GM18520 (cell line): Measurements from ENCODE around the gene NKX1-2.

Experiments
- ATAC-seq: cut with Tn5 transposase; IDR thresholded peaks from one replicate; pipeline ENCODE4 v1.9.1; 2021; ENCODE audit not compliant: unreplicated experiment

The NKX1-2 gene

DNA sequence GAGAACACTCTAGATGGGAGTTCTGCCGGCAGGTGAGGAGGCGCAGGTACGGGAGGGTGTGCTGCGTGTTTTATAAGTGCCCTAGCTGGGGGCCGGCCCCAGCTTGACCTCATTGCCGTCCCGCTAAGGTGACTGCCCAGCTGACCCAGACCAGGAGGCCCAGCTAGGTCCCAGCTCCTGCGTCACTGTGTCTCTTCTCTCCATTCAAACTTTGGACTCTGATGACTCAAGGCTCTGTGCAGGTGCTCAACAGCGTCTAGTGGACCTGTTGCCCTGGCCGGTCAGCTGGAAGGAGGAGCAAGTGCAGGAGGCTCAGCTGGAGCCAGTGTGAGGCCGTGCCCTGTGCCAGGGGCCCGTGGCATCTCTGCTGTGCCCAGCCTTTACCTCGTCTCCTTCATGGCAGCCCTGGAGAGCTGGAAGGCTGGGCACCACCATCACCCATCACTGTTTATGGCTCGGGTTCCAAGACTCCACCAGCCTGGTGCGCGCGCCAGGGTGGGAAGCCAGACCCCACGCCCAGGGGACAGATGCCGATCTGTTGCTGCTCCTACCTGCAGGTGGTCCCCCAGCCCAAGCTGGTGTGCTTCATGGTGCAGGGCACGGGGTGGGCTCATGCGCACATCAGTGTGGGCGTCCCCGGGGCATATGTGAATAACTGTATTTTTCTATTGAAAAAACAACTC is 26.3 kb upstream of the NKX1-2 start:
- ATAC-seq: no peak

DNA sequence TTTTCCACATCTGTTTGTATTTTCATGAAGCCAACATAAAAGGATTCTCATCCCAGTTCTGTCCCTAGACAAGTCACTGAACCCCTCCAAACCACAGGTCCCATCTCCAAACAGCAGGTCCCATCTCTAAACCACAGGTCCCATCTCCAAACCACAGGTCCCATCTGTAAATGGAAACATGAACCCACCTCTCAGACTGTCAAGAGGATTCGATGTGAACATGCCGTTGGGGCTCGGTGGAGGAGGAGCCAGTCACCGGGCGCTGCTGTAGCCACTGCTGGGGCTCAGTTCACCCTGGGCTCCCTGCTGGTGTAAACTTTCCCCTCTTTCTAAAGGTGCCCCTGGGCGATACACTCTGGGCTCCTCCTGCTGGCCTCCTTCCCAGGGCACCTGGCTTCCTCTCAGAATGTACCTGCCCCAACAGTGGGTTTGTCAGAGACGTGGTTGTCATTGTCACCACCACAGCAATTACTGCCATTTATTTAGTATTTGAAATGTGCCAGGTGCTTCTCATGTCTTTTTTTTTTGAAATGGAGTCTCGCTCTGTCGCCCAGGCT is 24.8 kb upstream of the NKX1-2 start:
- no peak for ATAC-seq

DNA sequence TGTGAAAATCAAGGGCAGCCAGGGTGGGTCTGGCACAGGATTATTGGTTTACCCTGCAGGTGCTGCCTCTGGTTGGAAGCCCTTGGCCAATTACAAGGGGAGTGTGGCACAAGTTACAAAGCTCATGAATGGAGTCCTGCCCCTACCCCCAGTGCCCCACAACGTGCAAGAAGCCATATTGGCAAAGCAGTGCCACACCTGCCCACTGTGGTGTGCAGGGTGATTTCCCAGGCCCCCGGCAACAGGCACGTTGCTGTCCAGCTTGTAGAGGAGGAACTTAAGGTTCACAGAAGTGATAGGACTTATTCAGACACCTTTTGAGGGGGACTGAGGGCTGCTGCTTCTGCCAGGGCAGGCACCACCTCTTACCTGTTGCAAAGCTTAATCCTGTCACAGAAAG is 23.2 kb upstream of the NKX1-2 start:
- no peak for ATAC-seq

DNA sequence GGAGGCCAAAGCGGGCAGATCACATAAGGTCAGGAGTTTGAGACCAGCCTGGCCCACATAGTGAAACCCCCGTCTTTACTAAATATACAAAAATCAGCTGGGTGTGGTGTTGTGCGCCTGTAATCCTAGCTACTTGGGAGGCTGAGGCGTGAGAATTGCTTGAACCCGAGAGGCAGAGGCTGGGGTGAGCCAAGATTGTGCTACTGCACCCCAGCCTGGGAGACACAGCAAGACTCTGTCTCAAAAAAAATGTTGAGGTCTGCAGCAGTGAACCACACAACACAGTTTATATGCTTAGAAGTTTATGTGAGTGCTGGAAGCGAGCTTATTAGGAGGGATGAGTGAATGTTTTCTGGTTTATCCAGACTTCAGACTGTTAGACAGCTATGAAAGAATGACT is 22.2 kb upstream of the NKX1-2 start:
- ATAC-seq: no peak

DNA sequence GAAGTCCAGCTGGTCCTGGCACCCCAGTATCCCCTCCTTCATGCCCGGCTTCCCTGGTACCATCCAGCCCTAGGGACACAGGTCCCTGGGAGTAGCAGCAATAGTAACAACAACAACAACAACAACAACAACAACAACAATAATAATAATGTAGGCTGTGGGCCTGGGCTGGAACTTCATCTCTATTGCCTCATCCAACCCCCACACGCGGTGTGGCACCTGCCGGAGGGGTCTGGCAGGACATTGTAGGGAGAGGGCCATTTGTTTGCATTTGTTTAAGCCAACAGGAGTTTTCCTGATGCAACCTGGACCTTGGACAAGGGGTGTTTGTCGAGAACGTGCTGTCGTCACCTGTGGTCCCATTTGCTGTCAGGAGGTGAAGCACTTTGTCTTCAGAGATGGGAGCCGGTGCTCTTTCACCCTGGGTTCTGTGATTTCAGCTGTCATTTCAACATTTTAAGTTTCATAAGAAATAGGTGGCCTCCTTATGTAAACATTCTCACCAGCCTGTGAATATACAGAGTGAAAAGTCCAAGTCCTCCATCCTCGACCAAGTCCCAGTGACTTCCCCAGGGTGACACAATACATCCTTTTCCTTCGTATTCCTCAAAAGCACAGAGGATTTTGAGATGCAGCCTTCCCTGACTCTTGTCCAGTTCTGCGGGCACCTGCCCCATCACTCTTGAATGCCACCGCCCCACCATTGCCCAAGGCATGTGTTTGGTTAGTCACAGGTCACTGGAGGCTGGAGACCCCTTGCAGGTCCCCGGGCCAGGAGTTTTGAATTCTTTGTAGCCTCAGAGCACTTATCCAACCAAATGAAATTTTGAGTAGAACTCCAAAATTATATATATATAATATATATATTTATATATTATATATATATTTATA is 21.0 kb upstream of the NKX1-2 start:
- no peak for ATAC-seq

DNA sequence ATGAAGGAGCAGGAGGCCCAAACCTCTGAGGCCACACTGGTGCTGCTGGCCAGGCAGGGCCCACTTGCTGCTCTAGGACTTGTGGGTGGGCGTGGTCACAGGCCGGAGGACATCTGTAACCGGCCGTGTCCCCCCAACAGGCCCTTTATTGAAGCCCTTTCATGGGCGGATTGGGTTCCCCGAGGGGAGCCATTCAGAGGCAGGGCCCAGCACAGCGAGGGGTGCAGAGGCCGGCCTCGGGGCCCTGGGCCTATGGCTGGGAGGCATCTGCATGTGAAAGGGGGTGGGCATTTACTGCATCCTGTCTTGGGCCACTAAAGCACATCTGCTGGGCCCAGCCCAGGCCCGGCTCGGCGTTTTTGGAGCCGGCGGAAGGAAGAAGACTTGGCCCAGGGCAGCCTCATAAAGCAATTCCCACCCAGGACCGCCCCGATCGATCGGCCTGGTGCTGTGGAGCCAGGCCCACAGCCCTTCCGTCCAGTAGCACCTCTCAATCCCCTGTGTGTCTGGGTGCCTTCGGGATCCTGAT is 20.2 kb upstream of the NKX1-2 start:
- no peak for ATAC-seq

DNA sequence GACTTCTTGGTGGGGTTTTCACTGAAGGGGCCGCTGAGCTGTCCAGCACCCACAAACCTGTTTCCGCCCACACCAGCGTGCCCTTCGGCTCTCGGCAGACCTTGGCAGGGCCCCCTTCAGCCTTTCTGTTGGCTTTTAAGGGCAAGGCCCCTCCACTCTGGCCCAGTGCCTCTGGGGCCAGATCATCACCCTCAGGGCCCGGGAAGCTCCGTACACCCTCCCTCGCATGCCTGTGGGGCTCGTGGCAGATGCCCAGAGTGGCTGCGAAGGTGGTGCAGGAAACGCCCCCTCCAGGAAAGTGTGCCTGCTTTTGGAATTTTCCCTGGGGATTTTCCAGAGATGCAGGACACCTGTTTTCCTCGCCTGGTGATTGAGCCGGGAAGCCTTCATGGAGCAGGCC is 18.8 kb upstream of the NKX1-2 start:
- no peak for ATAC-seq

DNA sequence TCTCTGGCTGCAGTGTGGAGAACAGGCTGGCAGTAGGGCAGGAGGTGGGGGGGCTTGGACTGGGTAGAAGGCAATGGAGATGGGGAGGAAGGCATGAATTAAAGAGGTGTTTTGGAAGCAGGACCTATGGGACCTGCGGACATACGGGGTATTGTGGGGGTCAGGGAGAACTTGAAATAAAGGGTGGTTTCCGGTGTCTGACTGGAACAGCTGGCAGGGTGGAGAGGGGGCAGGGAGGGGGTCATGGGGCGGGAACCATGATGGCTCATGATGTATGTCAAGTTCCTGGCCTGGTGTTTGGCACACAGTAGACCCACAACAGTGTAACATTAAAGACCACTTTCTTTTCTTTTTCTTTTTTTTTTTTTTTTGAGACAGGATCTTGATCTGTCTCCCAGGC is 17.3 kb upstream of the NKX1-2 start:
- ATAC-seq: no peak

DNA sequence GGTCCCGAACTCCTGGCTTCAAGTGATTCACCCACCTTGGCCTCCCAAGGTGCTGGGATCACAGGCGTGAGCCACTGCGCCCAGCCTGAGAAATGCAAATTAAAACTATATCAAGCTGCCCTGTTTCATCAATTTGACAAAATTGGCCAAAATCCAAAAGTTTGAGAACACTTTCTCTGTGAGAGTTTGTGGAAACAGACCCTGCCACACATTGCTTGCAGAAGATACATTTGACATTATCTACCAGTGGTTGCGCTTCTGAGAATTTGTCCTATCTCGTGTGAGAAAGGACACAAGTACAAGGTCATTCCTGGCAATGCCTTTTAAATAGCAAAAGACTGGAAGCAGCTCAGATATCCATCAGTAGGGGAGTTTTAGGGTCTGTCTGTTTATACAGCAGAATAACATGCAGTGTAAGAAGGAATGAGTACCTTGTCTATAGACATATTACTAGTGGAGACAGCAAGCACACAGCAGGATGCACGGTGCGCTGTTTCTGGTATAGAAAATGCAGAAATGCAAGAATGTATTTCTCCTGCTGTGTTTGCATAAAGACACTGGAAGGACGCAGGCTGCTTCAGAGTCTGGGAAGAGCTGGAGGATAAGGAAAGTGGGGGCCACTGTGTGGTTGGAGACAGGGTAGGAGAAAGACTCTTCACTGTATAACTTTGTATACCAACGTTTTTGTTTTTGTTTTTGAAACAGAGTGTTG is 16.1 kb upstream of the NKX1-2 start:
- ATAC-seq: no peak

DNA sequence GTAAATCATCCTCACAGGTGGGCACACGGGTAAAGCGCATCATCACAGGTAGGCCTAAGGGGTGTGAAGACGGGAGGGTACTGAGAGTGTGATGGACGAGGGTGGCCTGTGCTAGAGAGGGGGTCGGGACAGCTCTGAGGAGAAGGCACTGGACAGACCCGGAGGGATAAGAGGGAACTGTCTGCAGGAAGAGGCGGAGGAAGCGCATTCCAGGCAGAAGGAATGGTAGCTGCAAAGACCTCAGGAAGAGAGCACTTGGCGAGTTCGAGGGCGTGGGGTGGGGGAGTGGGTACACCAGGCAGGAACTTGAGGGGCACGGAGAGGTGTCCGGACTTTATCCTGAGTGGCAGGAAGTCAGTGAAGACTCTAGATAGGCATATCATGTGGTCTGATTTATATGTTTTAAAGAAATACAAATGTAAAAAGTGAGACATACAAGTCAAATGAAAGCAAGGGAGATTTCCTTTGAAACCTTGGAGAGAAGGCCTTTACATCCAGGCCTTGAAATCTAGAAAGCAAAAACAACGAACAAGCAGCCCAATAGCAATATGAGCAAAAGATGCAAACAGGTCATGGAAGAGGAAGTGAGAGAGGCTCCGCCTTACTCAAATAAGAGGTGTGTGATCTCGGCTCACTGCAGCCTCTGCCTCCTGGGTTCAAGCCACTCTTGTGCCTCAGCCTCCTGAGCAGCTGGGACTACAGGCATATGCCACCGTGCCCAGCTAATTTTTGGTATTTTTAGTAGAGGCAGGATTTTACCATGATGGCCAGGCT is 15.4 kb upstream of the NKX1-2 start:
- ATAC-seq: no peak

DNA sequence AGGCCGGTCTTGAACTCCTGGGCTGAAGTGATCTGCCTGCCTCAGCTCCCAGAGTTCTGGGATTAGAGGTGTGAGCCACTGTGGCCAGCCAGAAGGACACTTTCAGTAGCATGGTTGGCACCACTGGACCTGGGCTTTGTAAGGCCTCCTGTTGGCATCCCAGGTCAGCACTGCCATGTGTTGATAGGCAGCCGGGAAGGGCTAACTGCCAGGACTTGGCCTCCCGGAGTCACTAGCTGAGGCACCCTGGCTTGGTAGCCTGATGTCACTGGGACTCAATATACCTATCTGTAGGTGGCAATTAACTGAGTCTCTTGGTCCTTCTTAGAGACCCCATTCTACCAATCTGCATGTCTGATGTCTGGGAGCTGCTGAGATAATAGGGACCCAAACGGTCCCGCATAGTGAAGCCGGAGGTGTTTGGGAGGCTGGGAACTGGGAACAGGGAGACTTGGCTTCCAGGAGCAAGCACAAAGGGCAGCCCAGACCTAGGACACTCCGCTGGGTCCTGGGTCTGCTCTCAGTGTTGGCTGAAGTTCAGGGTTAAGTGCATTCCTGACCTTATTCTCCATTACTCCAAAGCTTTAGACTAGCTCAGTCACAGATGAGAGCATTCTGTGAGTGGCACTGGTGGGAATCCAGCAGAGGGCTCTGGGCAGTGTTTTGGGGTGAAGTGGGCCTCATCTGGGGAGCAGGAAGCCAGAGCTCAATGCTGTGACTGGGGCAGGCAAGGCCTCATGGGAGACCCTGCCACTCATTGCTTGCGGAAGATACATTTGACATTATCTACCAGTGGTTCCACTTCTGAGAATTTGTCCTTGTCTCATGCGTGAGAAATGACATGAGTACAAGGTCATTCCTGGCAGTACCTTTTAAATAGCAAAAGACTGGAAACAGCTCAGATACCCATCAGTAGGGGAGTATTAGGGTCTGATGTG is 14.5 kb upstream of the NKX1-2 start:
- ATAC-seq: no peak

DNA sequence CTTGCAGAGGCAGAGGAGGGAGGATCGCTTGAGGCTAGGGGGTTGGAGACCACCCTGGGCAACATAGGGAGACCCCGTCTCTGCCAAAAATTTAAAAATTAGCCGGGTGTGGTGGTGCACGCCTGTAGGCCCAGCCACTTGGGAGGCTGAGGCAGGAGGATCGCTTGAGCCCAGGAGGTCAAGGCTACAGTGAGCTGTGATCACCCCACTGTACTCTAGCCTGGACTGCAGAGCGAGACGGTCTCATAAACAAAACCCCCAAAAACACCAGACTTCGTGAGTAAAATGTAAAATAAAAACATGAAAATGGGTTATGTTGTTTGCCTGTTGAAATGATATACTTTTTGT is 12.5 kb upstream of the NKX1-2 start:
- no peak for ATAC-seq

DNA sequence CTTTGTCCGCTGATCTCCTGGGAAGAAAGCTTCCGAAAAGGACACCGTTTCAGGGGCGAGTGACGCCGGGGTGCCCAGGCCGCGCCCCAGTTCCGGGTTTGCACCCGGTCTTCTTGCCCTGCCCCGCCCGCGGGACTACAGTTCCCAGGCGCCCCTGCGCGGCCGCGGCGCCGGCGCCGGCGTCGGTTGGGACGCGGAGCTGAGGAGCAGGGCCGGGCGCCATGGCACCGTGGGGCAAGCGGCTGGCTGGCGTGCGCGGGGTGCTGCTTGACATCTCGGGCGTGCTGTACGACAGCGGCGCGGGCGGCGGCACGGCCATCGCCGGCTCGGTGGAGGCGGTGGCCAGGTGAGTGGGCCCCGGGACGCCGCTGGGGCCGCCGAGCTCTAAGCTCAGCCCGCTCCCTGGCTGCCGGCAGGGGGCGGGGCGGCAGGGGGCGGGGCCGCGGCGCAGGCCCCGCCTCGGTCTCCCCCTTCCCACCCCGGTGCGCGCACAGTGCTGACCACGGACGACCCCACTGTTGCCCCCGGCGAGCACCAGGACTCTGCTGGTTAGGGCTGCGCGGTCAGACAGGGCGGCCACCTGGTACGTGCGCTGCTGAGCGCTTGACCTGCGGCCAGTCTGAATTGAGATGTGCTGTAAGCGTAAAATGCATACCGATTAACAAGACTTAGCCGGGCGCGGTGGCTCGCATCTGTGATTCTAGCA is 12.0 kb upstream of the NKX1-2 start, which contains the start of gene LHPP:
Gene LHPP (plus strand): TSS at position 182 of the 706 bp plus-strand sequence. CDS start 40 bp downstream, at position 222.
- ATAC-seq: peak; percentile 95

DNA sequence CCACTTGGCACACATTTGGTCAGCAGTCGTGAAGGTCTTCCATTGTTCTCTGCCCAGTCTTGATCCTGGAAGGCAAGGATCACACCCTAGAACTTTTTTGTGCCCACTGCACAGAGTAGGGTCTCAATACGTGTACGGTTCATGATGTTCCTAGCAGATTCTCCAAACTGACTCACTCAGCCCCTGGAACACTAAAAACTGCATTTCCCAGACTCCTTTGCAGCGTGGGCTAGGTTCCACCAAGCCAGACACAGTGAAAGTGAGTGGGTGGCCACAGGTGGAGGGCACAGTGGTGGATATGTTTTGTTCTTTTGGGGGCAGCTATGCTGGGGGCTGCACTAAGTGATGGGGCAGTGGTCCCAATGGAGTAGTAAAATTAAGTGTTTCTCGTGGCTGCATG is 10.3 kb upstream of the NKX1-2 start:
- ATAC-seq: no peak

DNA sequence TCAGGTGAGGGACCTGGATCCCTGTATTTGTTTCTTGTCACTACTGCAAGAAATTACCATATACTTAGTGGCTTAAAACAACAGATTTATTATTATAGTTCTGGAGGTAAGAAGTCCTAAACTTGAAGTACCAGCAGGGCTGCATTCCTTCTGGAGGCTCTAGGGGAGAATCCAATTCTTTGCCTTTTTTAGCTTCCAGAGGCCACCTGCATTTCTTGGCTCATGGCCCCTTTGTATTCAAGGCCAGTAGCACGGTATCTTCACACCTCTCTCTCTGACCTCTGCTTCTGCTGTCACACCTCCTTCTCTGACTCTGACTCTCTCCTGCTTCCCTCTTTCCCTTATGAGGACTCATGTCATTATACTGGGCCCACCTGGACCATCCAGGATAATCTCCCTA is 9.6 kb upstream of the NKX1-2 start:
- ATAC-seq: no peak

DNA sequence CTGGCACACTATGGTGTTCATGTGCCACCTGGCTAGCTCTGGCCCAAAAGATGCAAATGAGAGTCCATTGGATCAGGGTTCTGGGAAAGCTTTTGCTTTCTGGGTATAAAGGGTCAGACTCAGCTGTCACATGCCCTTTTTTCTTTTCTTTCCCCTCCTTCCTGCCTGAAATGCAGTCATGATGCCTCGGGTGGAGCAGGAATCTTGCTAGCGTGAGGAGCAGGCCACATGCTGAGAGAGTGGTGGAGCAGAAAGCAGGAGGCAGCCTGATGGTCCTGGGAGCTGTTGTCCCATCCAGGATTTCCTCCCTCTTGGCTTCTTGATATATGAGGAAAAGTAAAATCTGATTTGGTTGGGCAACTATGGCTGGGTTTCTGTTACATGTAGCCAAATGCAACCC is 9.1 kb upstream of the NKX1-2 start:
- ATAC-seq: no peak

DNA sequence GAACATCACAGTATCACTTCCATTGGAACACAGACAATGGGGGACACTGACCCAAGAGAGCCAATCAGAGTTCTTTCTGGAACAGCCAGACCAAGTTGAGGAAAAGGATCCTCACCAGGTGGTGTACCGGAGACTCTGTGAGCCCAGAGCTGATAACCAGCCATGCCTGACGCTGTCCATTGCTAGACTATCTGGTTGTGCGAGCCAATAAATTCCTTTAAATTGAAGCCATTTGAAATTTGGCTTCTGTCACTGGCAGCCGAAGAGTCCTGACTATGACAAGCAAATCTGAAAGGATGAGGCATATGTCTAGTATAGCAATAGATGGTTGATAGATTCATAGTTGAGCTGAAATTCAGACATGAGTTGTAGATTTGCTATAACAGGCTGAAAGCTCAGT is 8.6 kb upstream of the NKX1-2 start:
- no peak for ATAC-seq

DNA sequence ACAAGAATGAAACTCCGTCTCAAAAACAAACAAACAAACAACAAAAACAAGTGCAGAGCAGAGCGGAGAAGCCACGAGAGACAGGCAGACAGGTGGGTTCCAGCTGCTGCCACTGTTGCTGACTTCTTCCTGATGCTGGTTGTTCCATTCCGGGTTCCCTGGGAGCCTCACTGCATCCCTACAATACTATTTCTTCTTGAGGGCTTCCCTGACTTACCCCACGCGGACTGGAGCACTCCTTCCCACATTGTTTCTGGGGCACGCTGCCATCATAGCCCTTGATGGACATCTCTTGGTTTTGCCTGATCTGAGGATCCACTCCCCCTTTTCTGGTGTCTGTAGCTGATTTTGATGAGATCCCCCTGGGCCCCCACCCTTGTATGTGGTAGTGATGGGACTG is 5.6 kb upstream of the NKX1-2 start:
- no peak for ATAC-seq
